Heart left ventricle (tissue), 13 donors: ENCODE results near the gene GUF1.

Experiments
- POLR2A ChIP-seq, 2 donors: fragments of 450-650 bp; IDR thresholded peaks; one replicate each; pipeline ENCODE4 v1.6.1; 2017; ENCODE audit warnings: antibody characterized with exemption in 2 of 2, mild to moderate bottlenecking in 2 of 2, moderate library complexity in 2 of 2
- TF ChIP-seq, protein P1 (sequence below), 12 donors: fragments of 200-600 bp; sonication (generic) in 4 of 12; IDR thresholded peaks; one replicate each; pipeline versions ENCODE4 v1.5.0 to v1.8.0; 2018 to 2022; ENCODE audit warnings: antibody characterized with exemption in 12 of 12, mild to moderate bottlenecking in 5 of 12
- donor health status: ischemic (EF 13 %, LVEDD 7.1; RV severe dilation, severe dysfunction).
- donor health status: DM: no; HTN: yes; CAD: no.
- donor health status: DM: no; HTN: no; CAD: no.
- donor health status: ischemic (EF 25% LVEDD 6.9; RV normal size, moderate dysfunction).
- donor health status: ischemic (EF 25% LVEDD 5.7; RV mildly dilated, moderate dysfunction).
- donor health status: ischemic (EF 35%, LVEDD 5.7; RV mildly dilated, moderate dysfunction).
- donor health status: nonischemic (EF 11% LVEDD 7.7; RV severe dilation, severe dysfunction).
- donor health status: DM: yes; HTN: yes; CAD: no.
- donor health status: PGD.
- donor health status: ischemic (EF 29% LVEDD 5.4; RV normal size, mild dysfunction).
- donor health status: nonischemic (EF 23%, LVEDD 6.1; RV moderate dilation, normal function).

DNA sequence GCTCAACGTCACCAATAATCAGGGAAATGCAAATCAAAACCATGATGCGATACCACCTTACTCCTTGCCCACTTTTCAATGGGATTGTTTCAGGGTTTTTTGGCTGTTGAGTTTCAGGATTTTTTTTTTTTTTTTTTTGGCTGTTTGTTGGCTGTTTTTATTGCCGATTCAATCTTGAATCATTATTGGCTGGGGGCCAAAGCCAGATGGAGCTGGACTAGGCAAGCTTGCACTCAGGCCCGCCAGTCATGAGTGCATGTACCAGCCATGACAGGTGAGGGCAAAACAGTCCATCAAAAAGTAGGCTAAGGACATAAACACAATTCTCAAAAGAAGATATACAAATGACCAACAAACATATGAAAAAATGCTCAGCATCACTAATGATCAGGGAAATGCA is 40.1 kb upstream of the GUF1 start:
- TF ChIP-seq, protein P1, sequence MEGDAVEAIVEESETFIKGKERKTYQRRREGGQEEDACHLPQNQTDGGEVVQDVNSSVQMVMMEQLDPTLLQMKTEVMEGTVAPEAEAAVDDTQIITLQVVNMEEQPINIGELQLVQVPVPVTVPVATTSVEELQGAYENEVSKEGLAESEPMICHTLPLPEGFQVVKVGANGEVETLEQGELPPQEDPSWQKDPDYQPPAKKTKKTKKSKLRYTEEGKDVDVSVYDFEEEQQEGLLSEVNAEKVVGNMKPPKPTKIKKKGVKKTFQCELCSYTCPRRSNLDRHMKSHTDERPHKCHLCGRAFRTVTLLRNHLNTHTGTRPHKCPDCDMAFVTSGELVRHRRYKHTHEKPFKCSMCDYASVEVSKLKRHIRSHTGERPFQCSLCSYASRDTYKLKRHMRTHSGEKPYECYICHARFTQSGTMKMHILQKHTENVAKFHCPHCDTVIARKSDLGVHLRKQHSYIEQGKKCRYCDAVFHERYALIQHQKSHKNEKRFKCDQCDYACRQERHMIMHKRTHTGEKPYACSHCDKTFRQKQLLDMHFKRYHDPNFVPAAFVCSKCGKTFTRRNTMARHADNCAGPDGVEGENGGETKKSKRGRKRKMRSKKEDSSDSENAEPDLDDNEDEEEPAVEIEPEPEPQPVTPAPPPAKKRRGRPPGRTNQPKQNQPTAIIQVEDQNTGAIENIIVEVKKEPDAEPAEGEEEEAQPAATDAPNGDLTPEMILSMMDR (IDR thresholded peaks at IDR 0.05) = no peak
- no peak for TF ChIP-seq POLR2A (IDR thresholded peaks at IDR 0.05)
